NCI-H2081 (cell line): Measurements from ENCODE around the gene NANOS1.

Experiments
- DNase-seq, 2 experiments: peaks; one replicate each; lab custom pipeline; 2025; lab: John Stamatoyannopoulos, UW

NANOS1 gene, protein sequence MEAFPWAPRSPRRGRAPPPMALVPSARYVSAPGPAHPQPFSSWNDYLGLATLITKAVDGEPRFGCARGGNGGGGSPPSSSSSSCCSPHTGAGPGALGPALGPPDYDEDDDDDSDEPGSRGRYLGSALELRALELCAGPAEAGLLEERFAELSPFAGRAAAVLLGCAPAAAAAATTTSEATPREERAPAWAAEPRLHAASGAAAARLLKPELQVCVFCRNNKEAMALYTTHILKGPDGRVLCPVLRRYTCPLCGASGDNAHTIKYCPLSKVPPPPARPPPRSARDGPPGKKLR

DNA sequence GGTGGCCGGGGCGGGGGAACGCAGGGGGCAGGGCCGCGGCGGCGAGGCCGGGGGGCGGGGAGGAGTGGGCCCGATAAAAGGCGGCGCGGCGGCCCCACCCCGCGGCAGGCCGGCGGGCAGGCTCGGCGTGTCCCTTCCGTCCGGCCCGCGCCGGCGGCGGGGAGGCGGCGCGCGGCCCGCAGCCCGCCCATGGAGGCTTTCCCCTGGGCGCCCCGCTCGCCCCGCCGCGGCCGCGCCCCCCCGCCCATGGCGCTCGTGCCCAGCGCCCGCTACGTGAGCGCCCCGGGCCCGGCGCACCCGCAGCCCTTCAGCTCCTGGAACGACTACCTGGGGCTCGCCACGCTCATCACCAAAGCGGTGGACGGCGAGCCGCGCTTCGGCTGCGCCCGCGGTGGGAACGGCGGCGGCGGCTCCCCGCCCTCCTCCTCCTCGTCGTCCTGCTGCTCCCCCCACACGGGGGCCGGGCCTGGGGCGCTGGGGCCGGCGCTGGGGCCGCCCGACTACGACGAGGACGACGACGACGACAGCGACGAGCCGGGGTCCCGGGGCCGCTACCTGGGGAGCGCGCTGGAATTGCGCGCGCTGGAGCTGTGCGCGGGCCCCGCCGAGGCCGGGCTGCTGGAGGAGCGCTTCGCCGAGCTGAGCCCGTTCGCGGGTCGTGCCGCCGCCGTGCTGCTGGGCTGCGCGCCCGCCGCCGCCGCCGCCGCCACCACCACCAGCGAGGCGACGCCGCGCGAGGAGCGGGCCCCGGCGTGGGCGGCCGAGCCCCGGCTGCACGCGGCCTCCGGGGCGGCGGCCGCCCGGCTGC, at the start of gene NANOS1:
Gene NANOS1 (plus strand): TSS at position 102 of the 808 bp plus-strand sequence. CDS start 88 bp downstream, at position 190.
- DNase-seq, result no peak

DNA sequence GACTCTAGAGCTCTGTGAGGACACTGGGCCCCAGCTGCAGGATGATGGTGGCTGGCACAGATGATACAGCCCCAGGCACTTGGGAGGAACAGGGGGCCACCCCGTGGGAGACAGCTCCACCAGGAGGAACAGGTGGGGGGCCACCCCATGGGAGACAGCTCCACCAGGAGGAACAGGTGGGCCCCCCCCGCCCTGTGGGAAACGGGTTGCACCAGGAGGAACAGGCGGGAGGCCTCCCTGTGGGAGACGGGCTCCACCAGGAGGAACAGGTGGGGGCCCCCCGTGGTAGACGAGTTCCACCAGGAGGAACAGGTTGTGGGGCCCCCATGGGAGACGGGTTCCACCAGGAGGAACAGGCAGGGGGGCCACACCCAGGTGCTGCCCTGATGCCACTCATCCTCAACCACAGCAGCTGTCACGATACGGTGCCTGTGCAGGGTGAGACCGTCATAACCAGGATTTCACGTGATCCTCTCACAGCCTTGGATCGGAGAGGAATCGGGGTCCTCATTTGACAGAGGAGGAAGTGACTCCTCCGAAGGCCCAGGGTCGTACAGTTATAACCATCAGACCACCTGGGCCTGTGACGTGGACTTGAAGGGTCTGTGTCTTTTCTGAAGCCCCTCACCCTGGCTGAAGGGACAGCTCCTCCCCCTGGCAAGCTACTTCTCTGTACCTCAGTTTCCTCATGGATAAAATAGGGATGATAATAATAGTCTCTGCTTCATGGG, 49.2 kb upstream of the NANOS1 start:
- DNase-seq, result no peak

DNA sequence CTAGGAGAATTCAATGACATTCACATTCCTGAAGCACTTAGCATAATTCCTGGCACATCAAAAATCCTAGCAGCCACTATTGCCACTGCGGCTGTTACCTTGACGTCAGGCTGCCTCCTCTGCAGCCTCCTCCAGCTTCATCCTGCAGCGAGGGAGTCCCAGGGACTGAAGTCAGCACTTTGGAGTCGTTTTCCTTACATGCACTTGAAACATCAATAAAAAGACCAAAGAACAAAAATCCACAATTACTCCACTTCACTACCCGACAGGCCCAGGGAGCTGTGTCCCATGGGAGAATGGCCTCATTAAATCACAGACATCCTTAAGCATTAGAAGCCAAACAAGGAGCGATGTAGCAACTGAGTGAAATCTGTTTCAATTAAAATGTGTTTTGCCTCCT, 48.6 kb upstream of the NANOS1 start:
- DNase-seq, result no peak

DNA sequence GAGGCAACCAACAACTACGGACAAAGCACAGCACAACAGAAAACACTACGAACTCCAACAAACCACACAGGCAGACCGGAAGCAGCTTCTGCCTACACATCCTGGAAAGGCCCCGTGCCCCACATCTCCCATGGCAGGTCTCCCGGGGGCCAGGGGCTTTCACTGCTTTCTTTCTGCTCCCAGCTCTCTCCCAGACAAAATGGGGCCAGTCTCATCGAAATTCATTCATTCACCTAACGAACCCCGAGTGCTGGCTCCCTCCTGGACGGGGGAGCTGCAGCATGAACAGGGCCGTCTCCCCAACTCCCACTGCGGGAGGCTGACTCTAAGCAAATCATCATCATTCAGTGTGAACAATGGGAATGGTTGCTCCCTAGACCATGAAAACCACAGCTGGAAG, 47.6 kb upstream of the NANOS1 start:
- DNase-seq, result no peak

DNA sequence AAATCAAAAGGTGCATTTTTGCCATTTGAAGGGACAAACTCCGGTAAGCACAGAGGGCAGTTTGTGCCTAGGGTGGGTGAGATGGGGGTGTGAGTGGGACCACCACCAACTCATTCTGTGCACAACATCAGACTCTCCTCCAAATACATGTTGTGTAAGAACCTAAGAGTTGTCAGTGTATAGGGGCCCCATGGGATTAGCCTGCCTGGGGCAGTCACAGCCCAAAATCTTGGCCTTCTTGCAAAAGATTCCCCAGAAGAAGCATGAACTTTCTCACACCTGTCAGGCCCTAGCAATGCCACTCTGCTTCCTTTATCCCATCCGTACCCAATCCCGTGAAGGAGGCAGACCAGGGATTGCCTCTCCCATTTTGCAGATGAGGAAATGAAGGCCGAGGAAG, 47.1 kb upstream of the NANOS1 start:
- DNase-seq, result no peak

DNA sequence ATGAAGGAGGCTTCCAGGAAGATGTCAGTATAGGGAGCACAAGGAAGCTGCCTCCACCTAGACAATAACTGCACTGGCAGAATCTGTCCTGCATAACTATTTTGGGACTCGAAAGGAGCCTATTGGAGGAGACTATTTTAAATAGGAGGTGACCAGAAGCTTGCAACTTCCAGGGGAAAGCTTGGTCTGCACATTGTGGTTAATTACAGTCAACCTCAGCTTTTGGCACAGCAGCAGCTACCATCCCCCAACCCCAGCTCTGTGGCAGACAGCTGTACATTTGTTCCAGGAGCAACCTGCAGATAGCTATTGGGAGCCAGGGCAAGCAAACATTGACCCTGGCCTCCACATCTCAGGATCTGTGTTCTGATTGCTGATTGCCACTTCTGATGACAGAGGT, 46.3 kb upstream of the NANOS1 start:
- peak in 1 of 2 experiments; percentile 71 for DNase-seq

DNA sequence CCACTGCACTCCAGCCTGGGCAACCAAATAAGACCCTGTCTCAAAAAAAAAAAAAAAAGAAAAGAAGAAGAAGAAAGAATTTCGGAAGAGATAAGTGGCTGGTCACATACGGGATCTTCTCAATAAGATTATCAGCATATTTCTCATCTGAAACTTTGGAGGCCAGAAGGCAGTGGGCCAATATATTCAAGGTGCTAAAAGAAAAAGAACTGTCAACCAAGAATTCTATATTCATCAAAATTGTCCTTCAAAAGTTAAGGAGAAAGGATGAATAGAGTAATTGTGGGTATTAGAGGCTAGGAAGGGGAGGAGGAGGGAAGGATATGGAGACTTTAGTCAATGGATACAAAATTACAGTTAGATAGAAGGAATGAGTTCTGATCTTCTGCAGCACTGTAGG, 43.9 kb upstream of the NANOS1 start:
- no peak for DNase-seq

DNA sequence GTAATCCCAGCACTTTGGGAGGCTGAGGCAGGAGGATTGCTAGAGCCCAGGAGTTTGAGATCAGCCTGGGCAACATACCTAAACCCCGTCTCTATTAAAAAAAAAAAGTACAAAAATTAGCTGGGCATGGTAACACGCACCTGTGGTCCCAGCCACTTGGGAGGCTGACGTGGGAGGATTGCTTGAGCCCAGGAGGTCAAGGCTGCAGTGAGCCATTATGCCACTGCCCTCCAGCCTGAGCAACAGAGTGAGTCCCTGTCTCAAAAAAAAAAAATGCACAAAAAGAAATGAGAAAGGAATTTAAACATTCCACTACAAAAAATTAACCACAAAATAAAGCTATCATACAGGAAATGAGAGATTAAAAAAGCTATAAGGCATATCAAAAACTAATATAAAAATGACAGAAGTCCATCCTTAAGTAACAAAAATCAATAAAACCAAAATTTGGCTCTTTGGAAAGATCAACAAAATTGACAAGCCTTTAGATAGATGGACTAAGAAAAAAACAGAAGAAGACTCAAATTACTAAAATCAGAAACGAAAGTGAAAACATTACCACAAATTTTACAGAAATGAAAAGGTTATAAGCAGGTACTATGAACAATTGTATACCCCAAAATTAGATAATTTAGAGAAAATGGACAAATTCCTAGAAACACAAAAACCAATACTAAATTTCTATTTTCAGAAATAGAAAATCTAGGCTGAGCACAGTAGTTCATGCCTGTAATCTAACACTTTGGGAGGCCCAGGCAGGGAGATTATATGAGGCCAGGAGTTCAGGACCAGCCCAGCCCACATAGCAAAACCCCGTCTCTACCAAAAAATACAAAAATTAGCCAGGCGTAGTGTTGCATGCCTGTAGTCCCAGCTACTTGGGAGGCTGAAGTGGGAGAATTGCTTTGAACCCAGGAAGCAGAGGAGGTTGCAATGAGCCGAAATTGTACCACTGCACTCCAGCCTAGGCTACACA, 42.4 kb upstream of the NANOS1 start:
- DNase-seq, result no peak

DNA sequence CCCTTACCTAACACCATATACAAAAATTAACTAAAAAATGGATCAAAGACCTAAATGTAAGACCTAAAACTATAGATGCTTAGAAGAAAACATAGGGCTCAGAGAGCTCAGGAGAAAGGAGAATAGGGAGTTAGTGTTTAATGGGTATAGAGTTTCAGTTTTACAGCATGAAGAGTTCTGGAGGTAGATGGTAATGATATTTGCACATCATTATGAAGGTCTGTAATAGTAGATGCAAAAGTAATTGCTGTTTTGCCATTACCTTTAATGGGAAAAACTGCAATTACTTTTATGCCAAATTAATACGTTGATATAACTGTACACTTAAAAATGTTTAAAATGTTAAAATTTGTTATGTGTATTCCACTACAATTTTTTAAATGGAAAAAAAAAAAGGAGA, 39.2 kb upstream of the NANOS1 start:
- peak in 1 of 2 experiments; percentile 39 for DNase-seq

DNA sequence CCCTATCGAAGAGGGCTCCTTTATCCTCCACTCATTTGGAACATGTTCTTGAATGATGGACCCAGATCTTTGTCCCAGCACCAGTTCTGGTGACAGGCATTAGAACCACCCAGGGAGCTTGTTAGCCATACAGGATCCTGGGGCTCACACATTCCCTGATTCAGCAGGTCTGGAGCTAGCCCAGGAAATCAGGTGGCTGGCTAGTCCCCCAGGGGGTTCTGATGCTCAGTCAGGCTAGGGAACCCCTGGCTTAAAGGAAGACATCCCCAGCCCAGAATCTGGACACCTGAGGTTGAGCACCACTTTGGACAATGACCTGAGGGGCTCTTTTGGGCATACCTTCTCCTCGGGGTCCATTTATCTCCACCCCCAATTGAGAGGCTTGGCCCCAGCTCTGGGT, 37.0 kb upstream of the NANOS1 start:
- DNase-seq, result no peak

DNA sequence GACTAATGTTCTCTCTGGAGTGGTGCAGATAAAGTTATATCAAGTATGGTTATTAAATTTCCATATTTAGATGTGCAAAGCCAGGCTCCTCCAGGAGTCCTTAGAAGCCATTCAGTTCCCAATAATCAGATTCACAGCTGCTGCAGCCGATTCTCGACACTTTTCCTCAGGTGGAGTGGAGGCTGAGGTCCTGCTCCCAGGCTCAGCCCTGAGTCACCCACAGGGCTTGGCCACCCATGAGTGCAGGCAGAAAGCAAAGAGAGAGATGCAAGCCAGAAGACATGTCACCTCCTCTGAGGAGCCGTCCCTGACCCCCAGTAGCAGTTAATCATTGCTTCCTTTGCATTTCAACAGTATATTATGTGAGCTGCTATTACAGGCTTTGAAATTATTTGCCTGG, 36.3 kb upstream of the NANOS1 start:
- no peak for DNase-seq

DNA sequence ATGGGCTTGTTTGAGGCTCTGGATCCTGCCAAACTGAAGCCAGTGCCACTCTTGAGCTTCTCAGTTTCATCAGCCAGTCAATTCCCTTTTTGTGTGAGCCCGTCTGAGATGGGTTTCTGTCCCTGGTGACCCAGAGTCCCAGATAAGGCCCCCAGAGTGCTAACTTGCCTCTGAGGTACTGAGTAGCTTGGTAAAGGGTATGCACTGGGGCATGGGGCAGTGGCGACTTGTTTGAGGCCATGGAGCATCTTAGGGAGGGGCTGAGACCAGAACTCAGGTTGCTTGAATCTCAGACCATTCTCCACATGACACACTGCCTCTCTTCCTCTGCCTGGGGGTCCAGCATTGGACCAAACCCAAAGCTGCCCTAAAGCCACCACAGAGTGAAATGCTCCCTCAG, 35.2 kb upstream of the NANOS1 start:
- no peak for DNase-seq

DNA sequence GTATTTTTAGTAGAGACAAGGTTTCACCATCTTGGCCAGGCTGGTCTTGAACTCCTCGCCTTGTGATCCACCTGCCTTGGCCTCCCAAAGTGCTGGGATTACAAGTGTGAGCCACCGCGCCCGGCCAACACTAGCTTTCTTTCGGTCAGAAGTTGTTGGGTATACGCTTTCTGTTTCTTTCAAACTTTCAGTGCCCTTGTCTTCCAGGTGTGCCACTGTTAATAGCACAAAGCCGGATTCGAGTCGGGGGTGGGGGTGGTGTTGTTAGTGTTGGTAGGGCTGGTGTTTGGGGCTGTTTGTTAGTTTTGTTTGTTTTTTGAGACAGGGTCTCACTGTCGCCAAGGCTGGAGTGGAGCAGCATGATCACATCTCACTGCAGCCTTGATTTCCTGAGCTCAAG, 33.8 kb upstream of the NANOS1 start:
- no peak for DNase-seq

DNA sequence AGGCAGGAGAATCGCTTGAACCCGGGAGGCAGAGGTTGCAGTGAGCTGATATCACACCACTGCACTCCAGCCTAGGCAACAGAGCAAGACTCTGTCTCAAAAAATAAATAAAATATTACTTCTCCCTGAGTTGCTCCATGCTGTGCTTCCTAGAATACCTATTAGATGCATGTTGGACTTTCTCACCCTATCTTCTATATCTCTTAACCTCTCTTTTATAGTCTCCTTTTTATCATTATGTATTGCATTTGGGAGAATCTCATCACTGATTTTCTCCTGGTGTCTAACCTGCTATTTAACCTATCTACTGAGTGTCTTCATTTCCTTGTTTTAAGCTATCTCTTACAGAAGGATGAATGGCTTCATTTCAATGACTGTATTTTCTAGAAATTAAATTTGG, 32.1 kb upstream of the NANOS1 start:
- no peak for DNase-seq

DNA sequence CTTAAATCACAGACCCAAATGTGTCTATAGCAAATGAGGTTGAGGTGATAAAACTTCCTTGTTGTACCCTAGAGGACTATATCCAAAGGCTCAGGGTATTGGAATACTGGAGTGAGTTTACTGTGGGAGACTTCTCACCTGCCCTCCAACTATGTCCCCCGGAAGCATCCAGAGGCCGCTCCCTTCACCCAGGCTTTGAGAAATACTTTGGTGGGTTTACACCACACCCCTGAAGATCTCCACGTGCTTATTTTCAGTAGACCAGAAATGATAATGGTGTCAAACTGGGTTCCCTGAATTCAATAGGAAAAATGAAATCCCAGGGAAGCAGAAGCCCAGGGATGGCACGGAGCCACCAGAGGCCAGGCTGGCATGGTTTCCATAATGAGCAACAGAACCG, 31.3 kb upstream of the NANOS1 start:
- no peak for DNase-seq

DNA sequence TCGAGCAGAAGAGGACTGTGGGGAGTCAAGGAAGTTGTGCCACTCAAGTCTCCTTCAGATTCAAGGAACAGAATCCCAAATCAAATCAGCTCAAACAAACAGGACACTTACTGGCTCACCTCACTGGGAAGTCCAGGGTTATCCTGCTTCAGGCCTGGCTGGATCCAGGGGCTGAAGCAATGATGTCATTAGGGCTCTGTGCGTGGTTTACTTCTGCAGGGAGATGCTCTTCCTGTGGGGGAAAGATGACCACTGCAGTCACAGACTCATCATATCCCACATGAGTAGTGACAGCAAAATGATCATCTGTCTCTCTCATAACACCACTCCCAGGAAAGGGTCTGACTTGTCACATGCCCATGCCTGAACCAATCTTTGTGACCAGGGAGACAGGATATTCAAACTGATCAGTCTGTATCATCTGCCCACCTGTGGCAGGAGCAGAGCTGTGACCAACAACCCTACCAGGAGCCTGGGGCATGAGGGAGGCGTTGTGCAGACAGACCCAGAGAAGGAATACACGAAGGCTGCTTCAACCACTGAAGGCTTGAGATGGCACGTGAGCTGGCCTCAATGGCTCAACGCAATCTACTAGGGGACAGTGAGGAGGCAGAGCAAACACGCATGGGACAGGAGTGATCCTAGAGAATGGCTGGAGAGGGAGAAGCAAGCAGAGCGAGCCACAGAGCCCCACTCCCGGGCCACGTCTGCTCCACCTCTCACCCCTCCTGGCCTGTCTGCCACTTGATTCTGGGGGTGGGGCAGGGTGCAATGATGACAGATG, 27.6 kb upstream of the NANOS1 start:
- DNase-seq, result no peak

DNA sequence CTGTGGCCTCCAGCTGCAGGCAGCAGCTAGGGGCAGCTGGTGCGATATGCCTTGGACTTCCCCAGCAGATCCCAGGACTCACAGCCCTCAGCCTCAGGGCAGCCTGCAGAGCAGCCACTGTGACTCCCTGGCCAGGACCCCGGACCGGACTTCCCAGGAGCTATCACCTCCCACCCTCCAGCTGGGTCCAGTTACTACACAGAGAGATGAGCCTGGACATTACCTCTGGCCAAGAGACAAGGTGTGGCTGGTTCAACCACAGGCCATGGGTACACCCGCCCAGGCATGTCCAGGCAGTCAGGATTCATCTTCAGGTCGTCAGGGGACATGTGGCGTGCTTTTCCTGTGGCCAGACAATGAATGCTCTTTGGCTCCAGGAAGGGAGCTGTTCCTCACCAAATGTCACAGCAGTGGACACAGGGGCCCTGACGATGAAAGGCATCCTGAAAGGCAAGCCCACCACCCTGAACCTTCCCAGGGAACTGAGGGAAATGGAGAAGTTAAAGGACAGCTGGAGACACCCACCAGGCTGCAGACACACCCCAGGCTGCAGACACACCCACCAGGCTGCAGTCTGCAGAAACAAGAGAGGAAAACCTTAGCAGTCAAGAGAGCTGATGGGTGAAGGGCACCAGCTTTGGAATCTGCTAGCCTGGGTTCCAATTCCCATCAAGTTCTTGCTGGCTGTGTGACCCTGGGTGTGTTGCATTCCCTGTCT, 25.8 kb upstream of the NANOS1 start:
- DNase-seq, result no peak

DNA sequence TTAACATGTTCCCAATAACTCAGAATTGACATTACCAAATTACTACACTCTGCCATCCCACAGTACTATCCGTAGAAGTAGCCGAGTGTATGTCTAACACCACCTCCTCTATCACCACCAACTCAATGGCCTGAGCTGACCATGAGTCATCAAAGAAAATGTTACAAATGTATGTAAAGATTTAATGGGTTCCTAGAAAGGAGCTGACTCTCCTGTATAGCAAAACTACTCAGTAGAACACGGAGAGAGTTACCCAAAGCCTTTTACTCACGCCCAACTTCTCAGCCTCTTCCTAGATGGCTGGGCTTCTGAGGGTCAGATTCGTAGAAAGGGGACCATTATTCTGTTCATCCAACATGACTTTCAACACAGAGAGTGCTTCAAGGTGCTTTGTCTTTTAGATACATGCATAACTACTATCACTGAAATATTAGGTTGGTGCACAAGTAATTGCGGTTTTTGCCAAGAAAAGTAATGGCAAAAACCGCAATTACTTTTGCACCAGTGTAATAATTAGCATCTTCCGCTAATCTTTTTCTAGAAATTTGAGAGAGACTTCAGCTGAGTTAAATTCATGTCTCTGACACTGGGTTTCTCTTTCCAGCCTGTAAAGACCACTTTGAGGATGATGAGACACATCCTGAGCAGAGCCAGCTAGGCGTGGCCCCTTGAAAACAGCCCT, 24.0 kb upstream of the NANOS1 start:
- no peak for DNase-seq

DNA sequence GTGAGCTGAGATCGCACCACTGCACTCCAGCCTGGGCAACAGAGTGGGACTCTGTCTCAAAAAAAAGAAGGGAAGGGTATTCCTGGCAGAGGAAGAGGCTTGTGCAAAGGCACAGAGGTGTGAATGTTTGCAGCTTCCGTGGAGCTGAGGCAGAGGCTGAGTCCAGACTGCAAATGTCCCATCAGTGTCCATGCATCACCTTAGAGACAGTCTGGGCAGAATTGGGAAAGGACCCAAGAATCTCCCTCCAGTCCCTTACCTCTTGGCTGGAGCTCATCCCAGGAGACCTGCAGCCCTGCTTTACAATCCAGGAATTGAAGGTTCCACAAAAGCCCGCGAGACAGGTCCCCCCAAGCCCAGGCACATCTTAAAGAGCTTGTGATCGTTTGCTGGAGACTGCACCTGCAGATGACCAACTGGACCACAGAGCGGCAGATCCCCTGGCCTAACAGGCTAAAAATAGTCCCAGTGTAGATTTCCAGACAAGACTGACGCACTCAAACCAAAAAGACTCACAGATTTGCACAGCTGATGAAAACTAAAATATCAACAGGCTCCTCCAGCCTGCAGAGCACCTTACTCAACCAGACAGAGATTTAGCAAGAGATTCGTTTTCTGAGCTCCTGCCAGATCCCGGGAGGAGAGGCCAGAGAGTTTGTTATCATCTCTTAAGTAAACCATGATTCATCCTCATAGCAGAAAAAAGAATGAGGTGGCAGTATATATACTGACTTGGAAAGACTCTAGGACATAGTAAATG, 22.9 kb upstream of the NANOS1 start:
- DNase-seq, result no peak
